ENCODE data around the gene AHDC1. TPM values are rescaled to one million over a fixed set of nuclear protein-coding genes. Genes with fewer than 3 reads are reported as not detected.

The AHDC1 gene
- total RNA-seq, 1 experiment from 2014 or later, result 33.7 TPM

GRCh38 chr1:27528818-27529703 lies 74.9 kb downstream of the AHDC1 start:
- H3K9me3 ChIP-seq (ENCODE audit: control insufficient read depth in 1 of 2, insufficient read depth in 1 of 2, low read depth in 1 of 2, low read length in 2 of 2), result no peaks in the 10 kb centered on the region
- DNase-seq (ENCODE audit: low read depth, low spot score) (no peak), ATAC-seq (peak; percentile 26)
- peaks cover 40 to 71% of the 10 kb centered on the region in 2 experiments for H3K4me1 ChIP-seq (ENCODE audit: control insufficient read depth in 1 of 2, insufficient read depth in 2 of 2, low read length in 2 of 2)
- H3K4me3 ChIP-seq (replicated peaks in 1 of 2; ENCODE audit: low read depth in 1 of 2, low read length in 2 of 2), result peak overlapping the region; percentile 57 to 59
- no peaks in the 10 kb centered on the region for H3K36me3 ChIP-seq (ENCODE audit: control insufficient read depth in 1 of 2, insufficient read depth in 2 of 2, low read length in 2 of 2)
- no peak overlapping the region for H2AFZ ChIP-seq (ENCODE audit: low read depth, low read length, poor library complexity, severe bottlenecking)
- no peaks in the 10 kb centered on the region for H4K20me1 ChIP-seq (ENCODE audit: insufficient read depth)
- H3K79me2 ChIP-seq (ENCODE audit: insufficient read depth, low read length), result no peaks in the 10 kb centered on the region
- ChIA-PET RAD21 (ENCODE audit: low non-redundant PET in 1 of 2, low total read pairs in 2 of 2, uncharacterized antibody in 2 of 2, unreplicated experiment in 2 of 2) (no interaction called here), CTCF (no interaction called here), POLR2A (no interaction called here)
- intact Hi-C loops (cut with micrococcal nuclease), result no loop called here
- no peaks in the 10 kb centered on the region for H3K27me3 ChIP-seq (ENCODE audit: insufficient read depth, low read length)
- H3K9me2 ChIP-seq (ENCODE audit: insufficient read depth), result no peaks in the 10 kb centered on the region
- peak overlapping the region; percentile 89 for H3K27ac ChIP-seq (ENCODE audit: low read depth, low read length)
- TF ChIP-seq JUND (IDR thresholded peaks at IDR 0.05) (no peak), TCF7L2 (IDR thresholded peaks at IDR 0.05; ENCODE audit: borderline replicate concordance, extremely low read depth, insufficient read depth, insufficient read length) (peak; percentile 43), POLR2AphosphoS5 (IDR thresholded peaks at IDR 0.05; ENCODE audit: low read depth, low read length) (peak; percentile 41), RAD21 (IDR thresholded peaks at IDR 0.05; ENCODE audit: low read depth) (no peak), ATF3 (IDR thresholded peaks at IDR 0.05) (no peak), YY1 (IDR thresholded peaks at IDR 0.05; ENCODE audit: extremely low read depth, insufficient replicate concordance, low read depth, low read length) (peak; percentile 20), SRF (IDR thresholded peaks at IDR 0.05; ENCODE audit: low read depth) (no peak), SIN3A (IDR thresholded peaks at IDR 0.05; ENCODE audit: low read depth) (no peak), ZFX (IDR thresholded peaks at IDR 0.05) (no peak; the same call in 1 of the 2 replicates), POLR2A (IDR thresholded peaks at IDR 0.05; ENCODE audit: borderline replicate concordance, extremely low read depth, insufficient read depth, insufficient read length) (no peak), EGR1 (IDR thresholded peaks at IDR 0.05; ENCODE audit: low read depth) (no peak)
- peak overlapping the region; percentile 76 for H3K9ac ChIP-seq (ENCODE audit: low read length)
- peak overlapping the region; percentile 84 for H3K4me2 ChIP-seq (ENCODE audit: low read length)
- no TSS peak for BruUV-seq (replicated peaks)

Measured in HCT116 (cell line).